Omental fat pad (tissue), 4 donors: Measurements from ENCODE around the gene SLC5A2. TPM values are rescaled to one million over a fixed set of nuclear protein-coding genes. Genes with fewer than 3 reads are reported as not detected.

Experiments used
- ATAC-seq: fragments of 150-250 bp; one replicate; pipeline ENCODE4 v1.9.1; 2016; ENCODE audit warnings: mild to moderate bottlenecking, moderate library complexity; ENCODE audit not compliant: low FRiP score
- DNase-seq: peaks from one replicate; pipeline ENCODE4 v3.0.0-alpha.2; 2019; ENCODE audit warnings: low spot score
- CTCF ChIP-seq, 3 donors: fragments of 450-650 bp; IDR thresholded peaks; one replicate each; pipeline ENCODE4 v1.5.1; 2016 to 2017; ENCODE audit warnings: antibody characterized with exemption in 3 of 3, mild to moderate bottlenecking in 3 of 3, moderate library complexity in 2 of 3
- total RNA-seq, 4 donors: library from RNA; depleted of rRNA; stranded (reverse); fragments of >200 nt; gene quantifications; one replicate each; pipeline ENCODE4 v1.1.0, GENCODE V29; 2016

The SLC5A2 gene
- total RNA-seq, 4 donors from 2014 or later: not detected

GRCh38 chr16:31474173-31474714 is 8.7 kb upstream of the SLC5A2 start:
- no peak for TF ChIP-seq CTCF (IDR thresholded peaks at IDR 0.05)
- ATAC-seq: no peak

DNA sequence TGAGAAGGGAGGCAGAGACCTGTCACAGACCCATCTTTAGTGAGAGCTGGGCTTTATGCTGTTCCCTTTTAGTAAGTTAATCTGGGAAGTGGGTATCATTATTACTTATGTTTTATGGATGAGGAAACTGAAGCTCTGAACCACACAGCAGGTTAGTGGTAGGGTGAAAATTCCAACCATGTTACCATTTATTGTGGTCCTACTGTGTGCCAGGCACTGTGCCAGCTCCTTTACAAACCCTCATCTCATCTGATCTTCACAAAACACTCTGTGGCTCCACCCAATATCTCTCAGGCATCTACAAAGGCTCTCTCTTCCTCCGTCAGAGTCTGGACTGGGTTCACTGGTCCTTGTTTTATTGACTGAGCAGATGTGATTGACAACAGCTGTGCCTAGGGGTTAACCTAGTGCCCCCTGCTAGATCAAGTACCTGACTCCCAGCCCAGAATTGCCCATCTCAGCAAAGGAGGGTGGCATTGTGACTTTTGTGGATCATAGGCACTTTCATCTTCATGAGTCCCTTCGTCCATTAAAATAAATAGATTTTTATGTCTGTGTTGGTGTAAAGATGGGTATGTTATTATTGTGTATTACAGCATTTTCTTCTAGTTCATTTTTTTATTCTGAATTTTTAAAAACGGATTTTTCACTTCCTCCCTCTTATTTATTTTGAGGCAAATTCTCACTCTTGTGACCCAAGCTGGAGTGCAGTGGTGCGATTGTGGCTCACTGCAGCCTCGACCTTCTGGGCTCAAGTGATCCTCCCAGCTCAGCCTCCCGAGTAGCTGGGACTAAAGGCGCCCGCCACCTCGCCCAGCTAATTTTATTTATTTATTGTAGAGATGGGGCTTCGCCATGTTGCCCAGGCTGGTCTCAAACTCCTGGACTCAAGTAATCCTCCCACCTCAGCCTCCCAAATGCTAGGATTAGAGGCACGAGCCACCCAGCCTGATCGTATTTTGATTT is 7.9 kb upstream of the SLC5A2 start:
- no peak for ATAC-seq
- no peak for TF ChIP-seq CTCF (IDR thresholded peaks at IDR 0.05)
- no peak for DNase-seq

More at GRCh38 chr16:31474173-31474714, 8.7 kb upstream of the SLC5A2 start:
- no peak for DNase-seq

DNA sequence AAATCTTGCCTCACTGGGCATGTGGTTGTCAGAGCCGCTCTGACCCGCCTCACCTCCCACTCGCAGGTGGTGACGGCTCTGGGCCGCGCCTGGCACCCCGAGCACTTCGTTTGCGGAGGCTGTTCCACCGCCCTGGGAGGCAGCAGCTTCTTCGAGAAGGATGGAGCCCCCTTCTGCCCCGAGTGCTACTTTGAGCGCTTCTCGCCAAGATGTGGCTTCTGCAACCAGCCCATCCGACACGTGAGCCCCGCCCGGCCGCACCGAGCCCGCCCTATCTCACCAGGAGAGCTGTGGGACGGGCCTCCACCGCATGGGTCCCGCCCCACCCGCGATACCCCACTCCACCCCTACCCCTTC is 7.0 kb upstream of the SLC5A2 start:
- no peak for DNase-seq
- no peak for TF ChIP-seq CTCF (IDR thresholded peaks at IDR 0.05)
- ATAC-seq: no peak

DNA sequence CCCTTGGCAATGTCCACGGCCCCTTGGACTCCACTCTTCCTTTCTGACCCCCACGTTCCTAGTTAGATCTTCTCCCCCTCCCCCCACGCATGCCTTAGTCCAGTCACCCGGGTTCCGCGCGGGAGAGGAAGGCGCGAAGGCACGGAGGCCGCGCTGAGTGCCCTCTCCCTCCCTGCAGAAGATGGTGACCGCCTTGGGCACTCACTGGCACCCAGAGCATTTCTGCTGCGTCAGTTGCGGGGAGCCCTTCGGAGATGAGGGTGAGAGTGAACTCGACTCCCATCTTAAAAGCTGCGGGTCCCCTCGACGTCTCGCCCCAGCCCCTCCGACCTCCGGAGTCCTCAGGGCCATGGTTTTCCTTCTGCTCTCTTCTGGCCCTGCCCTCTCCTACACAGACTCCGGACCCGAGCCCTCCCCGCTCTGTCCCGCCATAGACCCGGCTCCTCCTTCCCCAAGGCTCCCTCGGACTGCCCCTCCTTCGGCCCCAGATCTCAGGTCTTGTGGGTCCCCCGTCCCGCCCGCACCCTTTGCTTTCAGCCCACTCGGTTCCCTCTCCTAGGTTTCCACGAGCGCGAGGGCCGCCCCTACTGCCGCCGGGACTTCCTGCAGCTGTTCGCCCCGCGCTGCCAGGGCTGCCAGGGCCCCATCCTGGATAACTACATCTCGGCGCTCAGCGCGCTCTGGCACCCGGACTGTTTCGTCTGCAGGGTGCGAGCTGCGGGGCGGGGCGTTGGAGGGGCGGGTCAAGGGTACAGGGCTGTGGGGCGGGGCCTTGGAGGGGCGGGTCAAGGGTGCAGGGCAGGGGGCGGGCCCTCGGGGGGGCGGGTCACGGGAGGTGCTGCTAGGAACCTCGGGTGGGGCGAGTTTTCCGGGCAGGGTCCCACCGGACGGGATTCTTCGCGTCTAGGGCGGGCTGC is 6.4 kb upstream of the SLC5A2 start:
- ATAC-seq: no peak
- TF ChIP-seq CTCF (IDR thresholded peaks at IDR 0.05): no peak

GRCh38 chr16:31477220-31478216 is 5.4 kb upstream of the SLC5A2 start:
- no peak for DNase-seq
- ATAC-seq: no peak
- TF ChIP-seq CTCF (IDR thresholded peaks at IDR 0.05): no peak

More for the DNA sequence above, 6.4 kb upstream of the SLC5A2 start:
- DNase-seq: peak; percentile 37

- no peak for ATAC-seq
- no peak for TF ChIP-seq CTCF (IDR thresholded peaks at IDR 0.05)
- no peak for DNase-seq
Measured at GRCh38 chr16:31478956-31479355, 4.0 kb upstream of the SLC5A2 start.
